ENCODE data around the gene DLX3.
"Not testable (repeated sequence)": the region's sequence is repeated elsewhere in the genome, so short reads cannot be mapped to it uniquely, and the experiment has no call there.

Gene DLX3

GRCh38 chr17:49995055-49995738, at the start of gene DLX3:
Gene DLX3 (minus strand): TSS chr17:49995224. CDS start chr17:49994998, 226 bp downstream.
- no peak for TF ChIP-seq CTCF (IDR thresholded peaks at IDR 0.05; ENCODE audit: low read depth, low read length, missing control alignments)
- no peak for DNase-seq (ENCODE audit: low read depth)
- no peak within 1 kb of the TSS for H3K4me3 ChIP-seq (ENCODE audit: low read depth, low read length)

GRCh38 chr17:50044483-50044882, 49.5 kb upstream of the DLX3 start:
- DNase-seq (ENCODE audit: low read depth): no peak
- no peak for TF ChIP-seq CTCF (IDR thresholded peaks at IDR 0.05; ENCODE audit: low read depth, low read length, missing control alignments)

GRCh38 chr17:50043290-50044148, 48.5 kb upstream of the DLX3 start:
- no peak for DNase-seq (ENCODE audit: low read depth)
- no peak for TF ChIP-seq CTCF (IDR thresholded peaks at IDR 0.05; ENCODE audit: low read depth, low read length, missing control alignments)
- H3K4me3 ChIP-seq (ENCODE audit: low read depth, low read length): no peak overlapping the region

More at GRCh38 chr17:50044483-50044882, 49.5 kb upstream of the DLX3 start:
- no peak overlapping the region for H3K4me3 ChIP-seq (ENCODE audit: low read depth, low read length)

GRCh38 chr17:50042211-50042610, 47.2 kb upstream of the DLX3 start:
- H3K4me3 ChIP-seq (ENCODE audit: low read depth, low read length): no peak overlapping the region
- no peak for DNase-seq (ENCODE audit: low read depth)
- no peak for TF ChIP-seq CTCF (IDR thresholded peaks at IDR 0.05; ENCODE audit: low read depth, low read length, missing control alignments)

- not testable (repeated sequence) for H3K4me3 ChIP-seq (ENCODE audit: low read depth, low read length); DNase-seq (ENCODE audit: low read depth)
Measured at GRCh38 chr17:50040496-50040895, 45.5 kb upstream of the DLX3 start.

- TF ChIP-seq CTCF (IDR thresholded peaks at IDR 0.05; ENCODE audit: low read depth, low read length, missing control alignments): no peak
- DNase-seq (ENCODE audit: low read depth): no peak
- H3K4me3 ChIP-seq (ENCODE audit: low read depth, low read length): no peak overlapping the region
Measured at GRCh38 chr17:50039058-50039457, 44.0 kb upstream of the DLX3 start.

GRCh38 chr17:50037321-50038107, 42.5 kb upstream of the DLX3 start:
- no peak for TF ChIP-seq CTCF (IDR thresholded peaks at IDR 0.05; ENCODE audit: low read depth, low read length, missing control alignments)
- H3K4me3 ChIP-seq (ENCODE audit: low read depth, low read length): no peak overlapping the region
- no peak for DNase-seq (ENCODE audit: low read depth)
